Measurements from ENCODE around the gene DNAJB11.

- TF ChIP-seq, protein P1, sequence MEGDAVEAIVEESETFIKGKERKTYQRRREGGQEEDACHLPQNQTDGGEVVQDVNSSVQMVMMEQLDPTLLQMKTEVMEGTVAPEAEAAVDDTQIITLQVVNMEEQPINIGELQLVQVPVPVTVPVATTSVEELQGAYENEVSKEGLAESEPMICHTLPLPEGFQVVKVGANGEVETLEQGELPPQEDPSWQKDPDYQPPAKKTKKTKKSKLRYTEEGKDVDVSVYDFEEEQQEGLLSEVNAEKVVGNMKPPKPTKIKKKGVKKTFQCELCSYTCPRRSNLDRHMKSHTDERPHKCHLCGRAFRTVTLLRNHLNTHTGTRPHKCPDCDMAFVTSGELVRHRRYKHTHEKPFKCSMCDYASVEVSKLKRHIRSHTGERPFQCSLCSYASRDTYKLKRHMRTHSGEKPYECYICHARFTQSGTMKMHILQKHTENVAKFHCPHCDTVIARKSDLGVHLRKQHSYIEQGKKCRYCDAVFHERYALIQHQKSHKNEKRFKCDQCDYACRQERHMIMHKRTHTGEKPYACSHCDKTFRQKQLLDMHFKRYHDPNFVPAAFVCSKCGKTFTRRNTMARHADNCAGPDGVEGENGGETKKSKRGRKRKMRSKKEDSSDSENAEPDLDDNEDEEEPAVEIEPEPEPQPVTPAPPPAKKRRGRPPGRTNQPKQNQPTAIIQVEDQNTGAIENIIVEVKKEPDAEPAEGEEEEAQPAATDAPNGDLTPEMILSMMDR (IDR thresholded peaks at IDR 0.05): no peak
- no peak for TF ChIP-seq EP300 (IDR thresholded peaks at IDR 0.05)
These were observed 13.3 kb downstream of the DNAJB11 start for GRCh38 chr3:186583831-186584230.
